Heart right ventricle (tissue), 16 donors: Measurements from ENCODE around the gene UBE3B. TPM values are rescaled to one million over a fixed set of nuclear protein-coding genes. Genes with fewer than 3 reads are reported as not detected.

Experiments
- ATAC-seq, 8 donors: fragments of 200-7000 bp; cut with Tn5 transposase; one replicate each; pipeline ENCODE4 v1.9.1; 2020; ENCODE audit warnings: mild to moderate bottlenecking in 8 of 8, moderate library complexity in 8 of 8, moderate number of reproducible peaks in 1 of 8
- DNase-seq, 2 donors: peaks; one replicate each; pipeline ENCODE4 v3.0.0-alpha.2; 2020
- H3K27ac ChIP-seq, 10 donors: fragments of 200-600 bp; sonication (generic) in 2 of 10; one replicate each; pipeline versions ENCODE4 v1.5.0 to v1.8.0; 2020 to 2022; ENCODE audit warnings: mild to moderate bottlenecking in 3 of 10
- H3K27me3 ChIP-seq, 7 donors: fragments of 200-600 bp; one replicate each; pipeline ENCODE4 v1.8.0; 2021 to 2022; ENCODE audit warnings: mild to moderate bottlenecking in 2 of 7
- H3K36me3 ChIP-seq, 9 donors: fragments of 200-600 bp; sonication (generic) in 1 of 9; one replicate each; pipeline versions ENCODE4 v1.5.0 to v1.8.0; 2020 to 2022; ENCODE audit warnings: mild to moderate bottlenecking in 2 of 9
- H3K4me1 ChIP-seq, 9 donors: fragments of 200-600 bp; sonication (generic) in 1 of 9; one replicate each; pipeline versions ENCODE4 v1.5.0 to v1.8.0; 2020 to 2022; ENCODE audit warnings: mild to moderate bottlenecking in 4 of 9
- H3K4me3 ChIP-seq, 10 donors: fragments of 200-600 bp; sonication (generic) in 2 of 10; one replicate each; pipeline versions ENCODE4 v1.5.0 to v1.8.0; 2020 to 2022; ENCODE audit warnings: mild to moderate bottlenecking in 7 of 10, moderate library complexity in 2 of 10
- H3K9me3 ChIP-seq, 11 donors: fragments of 200-600 bp in 10 of 11; sonication (generic) in 2 of 11; one replicate each; pipeline versions ENCODE4 v1.5.0 to v1.8.0; 2013 to 2022; ENCODE audit warnings: mild to moderate bottlenecking in 2 of 11, control low read depth in 1 of 11, moderate library complexity in 1 of 11
- CTCF ChIP-seq, 9 donors: fragments of 200-600 bp; sonication (generic) in 2 of 9; IDR thresholded peaks; one replicate each; pipeline versions ENCODE4 v1.5.0 to v1.8.0; 2021 to 2022; ENCODE audit warnings: antibody characterized with exemption in 9 of 9, mild to moderate bottlenecking in 5 of 9, moderate library complexity in 1 of 9
- WGBS, 2 donors: extraction: QIAGEN DNeasy Blood & Tissue Kit; methylation state at CpG; one replicate each; pipeline ENCODE4 v1.1.7; 2013; ENCODE audit warnings: inconsistent platforms in 1 of 2; 5-methylcytosine and 5-hydroxymethylcytosine counted together
- intact Hi-C, 10 donors: fragments of 100-400 bp; cut with DNase I; formaldehyde crosslinking; loops; one replicate each; pipeline versions ENCODE4 v1.11.1 to v1.14.2; 2022
- polyA plus RNA-seq, 2 donors: library from polyadenylated mRNA; stranded (reverse); fragments of 200-250 nt; gene quantifications; one replicate each; pipeline ENCODE4 v1.2.3, GENCODE V29; 2013
- total RNA-seq, 10 donors: library from RNA; stranded (reverse); fragmentation: NEBNext Ultra II Directional in 3 of 10; extraction: Animal tissue kit (Norgen Biotek cat#: 25700) in 3 of 10; gene quantifications; one replicate each; pipeline versions ENCODE4 v1.2.1 to v1.2.4, GENCODE V29; 2021 to 2023
- donor health status: Arrhythmogenic right ventricular cardiomyopathy.
- donor health status: ischemic (EF 13 %, LVEDD 7.1; RV severe dilation, severe dysfunction).
- donor health status: healthy with polysubstance abuse.
- donor health status: DM: no; HTN: yes; CAD: no.
- donor health status: DM: no; HTN: no; CAD: no.
- donor health status: ischemic (EF 25% LVEDD 6.9; RV normal size, moderate dysfunction).
- donor health status: ischemic (EF 25% LVEDD 5.7; RV mildly dilated, moderate dysfunction).
- donor health status: healthy.
- donor health status: DM: yes; HTN: yes; CAD: no.
- donor health status: Ischemic cardiomyopathy.
- donor health status: ischemic (EF 35%, LVEDD 5.7; RV mildly dilated, moderate dysfunction).
- donor health status: nonischemic (EF 11% LVEDD 7.7; RV severe dilation, severe dysfunction).
- donor health status: DM: yes; HTN: yes; CAD: no.
- donor health status: PGD.
- donor health status: ischemic (EF 29% LVEDD 5.4; RV normal size, mild dysfunction).
- donor health status: nonischemic (EF 23%, LVEDD 6.1; RV moderate dilation, normal function).

The UBE3B gene
- total and polyA plus RNA-seq, 12 donors, result 13.7 to 58.8 (median 55.5) TPM

- Histone ChIP-seq H3K27ac (no peak overlapping the region), H3K27me3 (no peaks in the 10 kb centered on the region), H3K4me3 (no peak overlapping the region), H3K9me3 (no peaks in the 10 kb centered on the region), H3K4me1 (peaks cover 0 to 10% (median 0%) of the 10 kb centered on the region in 9 donors), H3K36me3 (peaks cover 0 to 98% (median 29%) of the 10 kb centered on the region in 9 donors)
- peak in 2 of 8 donors; percentile 13 to 16 for ATAC-seq
- TF ChIP-seq CTCF (IDR thresholded peaks at IDR 0.05), result no peak
- intact Hi-C loops, result no loop called here
- no peak for DNase-seq
- WGBS, 2 donors, result 89 to 95% methylated on average over 24 of the region's 24 CpGs
Observed at GRCh38 chr12:109532721-109533486, 55.5 kb downstream of the UBE3B start.

- H3K36me3 ChIP-seq, result peaks cover 0 to 93% (median 26%) of the 10 kb centered on the region in 9 donors
- DNase-seq, result no peak
- no peaks in the 10 kb centered on the region for H3K9me3 ChIP-seq
- H3K27me3 ChIP-seq, result no peaks in the 10 kb centered on the region
- no peak overlapping the region for H3K4me3 ChIP-seq
- peak in 1 of 8 donors; percentile 21 for ATAC-seq
- H3K4me1 ChIP-seq, result peaks cover 0 to 10% (median 0%) of the 10 kb centered on the region in 9 donors
- no peak overlapping the region for H3K27ac ChIP-seq
- intact Hi-C loops, result no loop called here
- TF ChIP-seq CTCF (IDR thresholded peaks at IDR 0.05), result no peak
- WGBS, 2 donors, result 93 to 95% methylated on average over 8 of the region's 8 CpGs
Observed at GRCh38 chr12:109533487-109533740, 56.0 kb downstream of the UBE3B start.

GRCh38 chr12:109534456-109534855 lies 57.0 kb downstream of the UBE3B start:
- Histone ChIP-seq H3K27me3 (no peaks in the 10 kb centered on the region), H3K4me1 (peaks cover 0 to 10% (median 0%) of the 10 kb centered on the region in 9 donors), H3K36me3 (peaks cover 0 to 82% (median 26%) of the 10 kb centered on the region in 9 donors), H3K4me3 (no peak overlapping the region), H3K9me3 (no peaks in the 10 kb centered on the region), H3K27ac (no peak overlapping the region)
- TF ChIP-seq CTCF (IDR thresholded peaks at IDR 0.05), result no peak
- DNase-seq (no peak), ATAC-seq (peak in 1 of 8 donors; percentile 14)
- 95 to 97% methylated on average over 15 of the region's 15 CpGs for WGBS, 2 donors
- intact Hi-C loops, result no loop called here

- Histone ChIP-seq H3K36me3 (peaks cover 0 to 74% (median 23%) of the 10 kb centered on the region in 9 donors), H3K27ac (no peak overlapping the region), H3K4me3 (no peak overlapping the region), H3K27me3 (no peaks in the 10 kb centered on the region), H3K9me3 (no peaks in the 10 kb centered on the region), H3K4me1 (peaks cover 0 to 5% (median 0%) of the 10 kb centered on the region in 9 donors)
- TF ChIP-seq CTCF (IDR thresholded peaks at IDR 0.05), result no peak
- ATAC-seq (no peak), DNase-seq (no peak)
- 91 to 95% methylated on average over 25 of the region's 25 CpGs for WGBS, 2 donors
- intact Hi-C loops, result no loop called here
Observed at GRCh38 chr12:109535231-109535862, 57.9 kb downstream of the UBE3B start.
